ENCODE measurements around the gene MYO5C. TPM values are rescaled to one million over a fixed set of nuclear protein-coding genes. Genes with fewer than 3 reads are reported as not detected.

The MYO5C gene
- total and polyA plus RNA-seq, 2 of the 4 experiments (the other 2 are of a cell fraction) = under 0.01 to 0.03 TPM

- ATAC-seq (ENCODE audit: low read depth) = no peak
- Histone ChIP-seq H3K27ac (ENCODE audit: insufficient read depth, low read length) (no peak overlapping the region), H3K4me2 (ENCODE audit: low read depth, low read length) (no peak overlapping the region), H3K56ac (ENCODE audit: extremely low read depth, insufficient read depth, low read length) (no peak overlapping the region), H4K8ac (ENCODE audit: low read depth in 2 of 2, low read length in 2 of 2) (no peak overlapping the region), H3K9ac (ENCODE audit: low read depth, low read length) (no peak overlapping the region), H4K5ac (ENCODE audit: low read depth, low read length) (no peak overlapping the region), H2AK9ac (replicated peaks; ENCODE audit: low read depth, low read length, poor library complexity) (no peak overlapping the region), H3K23ac (ENCODE audit: low read depth, low read length) (no peak overlapping the region), H4K91ac (ENCODE audit: insufficient read depth, low read depth, low read length) (no peak overlapping the region), H2BK120ac (ENCODE audit: low read depth, low read length) (no peak overlapping the region), H2BK20ac (ENCODE audit: low read depth, low read length) (no peak overlapping the region), H3K18ac (ENCODE audit: low read depth, low read length) (no peak overlapping the region), H2AFZ (replicated peaks; ENCODE audit: low read length, poor library complexity) (no peak overlapping the region), H2AK5ac (ENCODE audit: low read depth, low read length) (no peak overlapping the region), H3K36me3 (ENCODE audit: control insufficient read depth, insufficient read depth, low read length) (peaks cover 4% of the 10 kb centered on the region), H3K4me3 (ENCODE audit: insufficient read depth, low read depth, low read length) (no peak overlapping the region), H3K79me1 (ENCODE audit: low read depth in 1 of 2, low read length in 2 of 2) (no peaks in the 10 kb centered on the region), H3K9me3 (ENCODE audit: control insufficient read depth, insufficient read depth, low read length) (no peaks in the 10 kb centered on the region), H3K4me1 (ENCODE audit: control insufficient read depth, insufficient read depth, low read length) (peaks cover 2% of the 10 kb centered on the region; the same call in 1 of the 2 replicates), H2BK15ac (ENCODE audit: low read depth, low read length) (no peak overlapping the region), H2BK5ac (ENCODE audit: low read depth, low read length, poor library complexity, severe bottlenecking) (no peak overlapping the region), H3K9me1 (ENCODE audit: insufficient read depth, low read length) (0 out of 2 replicates have a peak, but pooled peaks cover 3% of the 10 kb centered on the region), H4K20me1 (ENCODE audit: insufficient read depth, low read length) (no peaks in the 10 kb centered on the region), H3K14ac (replicated peaks; ENCODE audit: low read depth, low read length) (no peak overlapping the region), H3K27me3 (ENCODE audit: control insufficient read depth, insufficient read depth, low read length) (no peaks in the 10 kb centered on the region), H3K4ac (ENCODE audit: low read depth, low read length) (no peak overlapping the region)
- TF ChIP-seq USF2 (IDR thresholded peaks at IDR 0.05; ENCODE audit: low read depth, low read length) (no peak), MXI1 (IDR thresholded peaks at IDR 0.05; ENCODE audit: borderline replicate concordance, low read depth, low read length) (no peak), BHLHE40 (IDR thresholded peaks at IDR 0.05; ENCODE audit: low read depth, low read length) (no peak), MAZ (IDR thresholded peaks at IDR 0.05; ENCODE audit: borderline replicate concordance, low read depth, low read length) (no peak), NFE2L2 (IDR thresholded peaks at IDR 0.05; ENCODE audit: low read depth, low read length) (no peak), CHD1 (IDR thresholded peaks at IDR 0.05; ENCODE audit: low read depth, low read length) (no peak), CEBPB (IDR thresholded peaks at IDR 0.05; ENCODE audit: low read depth, low read length) (no peak), RFX5 (IDR thresholded peaks at IDR 0.05; ENCODE audit: low read depth, low read length) (no peak), SMC3 (IDR thresholded peaks at IDR 0.05; ENCODE audit: low read depth, low read length) (no peak), POLR2A (IDR thresholded peaks at IDR 0.05; ENCODE audit: low read depth, low read length) (no peak), MAFK (IDR thresholded peaks at IDR 0.05; ENCODE audit: low read depth, low read length) (no peak), FOS (IDR thresholded peaks at IDR 0.05; ENCODE audit: low read depth, low read length) (no peak), ELK1 (IDR thresholded peaks at IDR 0.05; ENCODE audit: borderline replicate concordance, low read depth, low read length) (no peak), RAD21 (IDR thresholded peaks at IDR 0.05; ENCODE audit: low read length) (no peak), CTCF (conservative IDR thresholded peaks at IDR 0.05; ENCODE audit: low read depth, low read length) (no peak), RCOR1 (IDR thresholded peaks at IDR 0.05; ENCODE audit: insufficient replicate concordance, low read length) (no peak)
- BruUV-seq (replicated peaks) = no TSS peak
- intact Hi-C loops (cut with micrococcal nuclease) = no loop called here
- ChIA-PET POLR2A (ENCODE audit: unreplicated experiment) (no interaction called here), CTCF (no interaction called here)
- 100% methylated on average over 1 of the region's 2 CpGs; no CpG with 5 or more reads in 1 of the 2 experiments for WGBS, 2 experiments (ENCODE audit: extremely low coverage in 2 of 2, insufficient read length in 1 of 2)
- dilution Hi-C loops (cut with HindIII; ENCODE audit: low sequenced_read_pairs, unreplicated experiment) = no loop called here
- no peak for DNase-seq
- in situ Hi-C loops (cut with MboI; ENCODE audit: low sequenced_read_pairs) = no loop called here
Observed at GRCh38 chr15:52328680-52329079, 33.1 kb upstream of the MYO5C start.
